ENCODE data around the gene ZFAND3.
A peak's percentile ranks its signal among the peaks of the same experiment; 100 is the strongest.

Gene ZFAND3

GRCh38 chr6:37784585-37784967 is 35.0 kb upstream of the ZFAND3 start:
- Histone ChIP-seq H3K27me3 (ENCODE audit: insufficient read depth, low read length) (no peaks in the 10 kb centered on the region), H3K4me3 (ENCODE audit: low read depth, low read length) (peak overlapping the region; percentile 73), H3K79me2 (ENCODE audit: control insufficient read depth, insufficient read depth, low read length, unreplicated experiment) (no peaks in the 10 kb centered on the region), H2AFZ (ENCODE audit: low read length, unreplicated experiment) (peak overlapping the region; percentile 87), H3K4me1 (ENCODE audit: control insufficient read depth, insufficient read depth, low read length, unreplicated experiment) (peaks cover 24% of the 10 kb centered on the region), H3K36me3 (ENCODE audit: insufficient read depth, low read length) (no peaks in the 10 kb centered on the region), H3K27ac (ENCODE audit: low read depth, low read length) (no peak overlapping the region)

GRCh38 chr6:37785002-37785662 is 34.4 kb upstream of the ZFAND3 start:
- Histone ChIP-seq H3K4me1 (ENCODE audit: control insufficient read depth, insufficient read depth, low read length, unreplicated experiment) (peaks cover 24% of the 10 kb centered on the region), H3K27me3 (ENCODE audit: insufficient read depth, low read length) (no peaks in the 10 kb centered on the region), H3K79me2 (ENCODE audit: control insufficient read depth, insufficient read depth, low read length, unreplicated experiment) (no peaks in the 10 kb centered on the region), H3K4me3 (ENCODE audit: low read depth, low read length) (no peak overlapping the region), H2AFZ (ENCODE audit: low read length, unreplicated experiment) (no peak overlapping the region), H3K27ac (ENCODE audit: low read depth, low read length) (no peak overlapping the region), H3K36me3 (ENCODE audit: insufficient read depth, low read length) (no peaks in the 10 kb centered on the region)

- peaks cover 25% of the 10 kb centered on the region for H3K4me1 ChIP-seq (ENCODE audit: control insufficient read depth, insufficient read depth, low read length, unreplicated experiment)
- H3K4me3 ChIP-seq (ENCODE audit: low read depth, low read length) = no peak overlapping the region
- H3K27ac ChIP-seq (ENCODE audit: low read depth, low read length) = no peak overlapping the region
- H3K27me3 ChIP-seq (ENCODE audit: insufficient read depth, low read length) = no peaks in the 10 kb centered on the region
- H3K36me3 ChIP-seq (ENCODE audit: insufficient read depth, low read length) = no peaks in the 10 kb centered on the region
- no peak overlapping the region for H2AFZ ChIP-seq (ENCODE audit: low read length, unreplicated experiment)
- no peaks in the 10 kb centered on the region for H3K79me2 ChIP-seq (ENCODE audit: control insufficient read depth, insufficient read depth, low read length, unreplicated experiment)
Measured at GRCh38 chr6:37785663-37786270, 33.8 kb upstream of the ZFAND3 start.

GRCh38 chr6:37787216-37787615 is 32.3 kb upstream of the ZFAND3 start:
- H3K4me1 ChIP-seq (ENCODE audit: control insufficient read depth, insufficient read depth, low read length, unreplicated experiment) = peaks cover 32% of the 10 kb centered on the region
- H3K27ac ChIP-seq (ENCODE audit: low read depth, low read length) = no peak overlapping the region
- H2AFZ ChIP-seq (ENCODE audit: low read length, unreplicated experiment) = no peak overlapping the region
- no peaks in the 10 kb centered on the region for H3K79me2 ChIP-seq (ENCODE audit: control insufficient read depth, insufficient read depth, low read length, unreplicated experiment)
- H3K27me3 ChIP-seq (ENCODE audit: insufficient read depth, low read length) = no peaks in the 10 kb centered on the region
- no peaks in the 10 kb centered on the region for H3K36me3 ChIP-seq (ENCODE audit: insufficient read depth, low read length)
- no peak overlapping the region for H3K4me3 ChIP-seq (ENCODE audit: low read depth, low read length)

- Histone ChIP-seq H3K27ac (ENCODE audit: low read depth, low read length) (no peak overlapping the region), H3K79me2 (ENCODE audit: control insufficient read depth, insufficient read depth, low read length, unreplicated experiment) (no peaks in the 10 kb centered on the region), H3K36me3 (ENCODE audit: insufficient read depth, low read length) (no peaks in the 10 kb centered on the region), H3K27me3 (ENCODE audit: insufficient read depth, low read length) (no peaks in the 10 kb centered on the region), H3K4me1 (ENCODE audit: control insufficient read depth, insufficient read depth, low read length, unreplicated experiment) (peaks cover 34% of the 10 kb centered on the region), H3K4me3 (ENCODE audit: low read depth, low read length) (no peak overlapping the region), H2AFZ (ENCODE audit: low read length, unreplicated experiment) (no peak overlapping the region)
Measured at GRCh38 chr6:37788259-37788658, 31.3 kb upstream of the ZFAND3 start.

- Histone ChIP-seq H3K4me3 (ENCODE audit: low read depth, low read length) (no peak overlapping the region), H2AFZ (ENCODE audit: low read length, unreplicated experiment) (no peak overlapping the region), H3K27me3 (ENCODE audit: insufficient read depth, low read length) (no peaks in the 10 kb centered on the region), H3K79me2 (ENCODE audit: control insufficient read depth, insufficient read depth, low read length, unreplicated experiment) (no peaks in the 10 kb centered on the region), H3K36me3 (ENCODE audit: insufficient read depth, low read length) (no peaks in the 10 kb centered on the region), H3K27ac (ENCODE audit: low read depth, low read length) (no peak overlapping the region), H3K4me1 (ENCODE audit: control insufficient read depth, insufficient read depth, low read length, unreplicated experiment) (peaks cover 28% of the 10 kb centered on the region)
Measured at GRCh38 chr6:37791156-37791919, 28.2 kb upstream of the ZFAND3 start.

- Histone ChIP-seq H2AFZ (ENCODE audit: low read length, unreplicated experiment) (no peak overlapping the region), H3K4me1 (ENCODE audit: control insufficient read depth, insufficient read depth, low read length, unreplicated experiment) (peaks cover 28% of the 10 kb centered on the region)
Measured at GRCh38 chr6:37792457-37793033, 27.0 kb upstream of the ZFAND3 start.

GRCh38 chr6:37793067-37793466 is 26.5 kb upstream of the ZFAND3 start:
- Histone ChIP-seq H3K4me3 (ENCODE audit: low read depth, low read length) (no peak overlapping the region), H2AFZ (ENCODE audit: low read length, unreplicated experiment) (no peak overlapping the region), H3K36me3 (ENCODE audit: insufficient read depth, low read length) (no peaks in the 10 kb centered on the region), H3K27ac (ENCODE audit: low read depth, low read length) (no peak overlapping the region), H3K27me3 (ENCODE audit: insufficient read depth, low read length) (no peaks in the 10 kb centered on the region), H3K4me1 (ENCODE audit: control insufficient read depth, insufficient read depth, low read length, unreplicated experiment) (peaks cover 28% of the 10 kb centered on the region), H3K79me2 (ENCODE audit: control insufficient read depth, insufficient read depth, low read length, unreplicated experiment) (no peaks in the 10 kb centered on the region)

More at GRCh38 chr6:37792457-37793033, 27.0 kb upstream of the ZFAND3 start:
- Histone ChIP-seq H3K27me3 (ENCODE audit: insufficient read depth, low read length) (no peaks in the 10 kb centered on the region), H3K79me2 (ENCODE audit: control insufficient read depth, insufficient read depth, low read length, unreplicated experiment) (no peaks in the 10 kb centered on the region), H3K27ac (ENCODE audit: low read depth, low read length) (no peak overlapping the region), H3K4me3 (ENCODE audit: low read depth, low read length) (no peak overlapping the region), H3K36me3 (ENCODE audit: insufficient read depth, low read length) (no peaks in the 10 kb centered on the region)

GRCh38 chr6:37794825-37795224 is 24.7 kb upstream of the ZFAND3 start:
- H3K4me1 ChIP-seq (ENCODE audit: control insufficient read depth, insufficient read depth, low read length, unreplicated experiment) = peaks cover 23% of the 10 kb centered on the region
- no peaks in the 10 kb centered on the region for H3K79me2 ChIP-seq (ENCODE audit: control insufficient read depth, insufficient read depth, low read length, unreplicated experiment)
- no peaks in the 10 kb centered on the region for H3K36me3 ChIP-seq (ENCODE audit: insufficient read depth, low read length)
- H3K27ac ChIP-seq (ENCODE audit: low read depth, low read length) = no peak overlapping the region
- no peaks in the 10 kb centered on the region for H3K27me3 ChIP-seq (ENCODE audit: insufficient read depth, low read length)
- no peak overlapping the region for H2AFZ ChIP-seq (ENCODE audit: low read length, unreplicated experiment)
- no peak overlapping the region for H3K4me3 ChIP-seq (ENCODE audit: low read depth, low read length)

GRCh38 chr6:37798436-37799262 is 20.9 kb upstream of the ZFAND3 start:
- Histone ChIP-seq H3K4me3 (ENCODE audit: low read depth, low read length) (no peak overlapping the region), H3K27ac (ENCODE audit: low read depth, low read length) (no peak overlapping the region), H3K27me3 (ENCODE audit: insufficient read depth, low read length) (no peaks in the 10 kb centered on the region), H3K4me1 (ENCODE audit: control insufficient read depth, insufficient read depth, low read length, unreplicated experiment) (peaks cover 4% of the 10 kb centered on the region), H3K36me3 (ENCODE audit: insufficient read depth, low read length) (no peaks in the 10 kb centered on the region), H3K79me2 (ENCODE audit: control insufficient read depth, insufficient read depth, low read length, unreplicated experiment) (no peaks in the 10 kb centered on the region), H2AFZ (ENCODE audit: low read length, unreplicated experiment) (no peak overlapping the region)
